ENCODE measurements around the gene MS4A3. TPM values are rescaled to one million over a fixed set of nuclear protein-coding genes. Genes with fewer than 3 reads are reported as not detected.

The MS4A3 gene
- total and polyA plus RNA-seq, 9 of the 15 experiments (the other 6 are each of a cell fraction or from before 2014, with no cell fraction given), result 3.4 to 94.5 (median 58.8) TPM

GRCh38 chr11:60056349-60056969, at the start of gene MS4A3 (continued):
- TF ChIP-seq NR2C2 (CRISPR knock-in tag; IDR thresholded peaks at IDR 0.05) (no peak), NR2C2 (tag; IDR thresholded peaks at IDR 0.05) (no peak), CHCHD3 (CRISPR knock-in tag; IDR thresholded peaks at IDR 0.05) (no peak), HLTF (IDR thresholded peaks at IDR 0.05) (no peak), ZNF764 (CRISPR knock-in tag; IDR thresholded peaks at IDR 0.05; ENCODE audit: low read depth) (no peak), THRB (CRISPR knock-in tag; conservative IDR thresholded peaks at IDR 0.05) (no peak), MCM3 (IDR thresholded peaks at IDR 0.05) (no peak), ZNF395 (CRISPR knock-in tag; IDR thresholded peaks at IDR 0.05) (no peak), SP1 (CRISPR knock-in tag; IDR thresholded peaks at IDR 0.05) (no peak), ETV5 (CRISPR knock-in tag; IDR thresholded peaks at IDR 0.05; ENCODE audit: low read depth) (0 out of 2 replicates have a peak, but pooled peaks have one; percentile 61), GTF2A2 (tag; IDR thresholded peaks at IDR 0.05) (no peak), FOXM1 (IDR thresholded peaks at IDR 0.05; ENCODE audit: low read depth) (0 out of 2 replicates have a peak, but pooled peaks have one; percentile 38), FOXM1 (CRISPR knock-in tag; IDR thresholded peaks at IDR 0.05; ENCODE audit: low read depth) (no peak), PRDM10 (IDR thresholded peaks at IDR 0.05; ENCODE audit: partially characterized antibody) (no peak), ZNF184 (CRISPR knock-in tag; IDR thresholded peaks at IDR 0.05) (no peak), ZNF507 (tag; conservative IDR thresholded peaks at IDR 0.05) (no peak), RBBP5 (IDR thresholded peaks at IDR 0.05; ENCODE audit: borderline replicate concordance, insufficient read depth, low read length, poor library complexity, severe bottlenecking) (peak; percentile 35), PTTG1 (tag; IDR thresholded peaks at IDR 0.05; ENCODE audit: low read depth) (no peak)

Measured in K562 (cell line).